GM12864 (cell line): ENCODE results near the gene UBE2Q1.

Experiments used
- DNase-seq: peaks from one replicate; pipeline ENCODE4 v3.0.0-alpha.2; 2011; ENCODE audit warnings: low read depth
- H3K4me3 ChIP-seq: 2 replicates; pipeline ENCODE4 v1.5.1; 2011; ENCODE audit warnings: mild to moderate bottlenecking, low read depth, low read length, control low read depth
- CTCF ChIP-seq: IDR thresholded peaks from 2 replicates; pipeline ENCODE4 v1.5.1; 2011; ENCODE audit warnings: low read depth, mild to moderate bottlenecking, moderate library complexity, low read length, control low read depth, inconsistent platforms; ENCODE audit errors: missing control alignments

The UBE2Q1 gene

GRCh38 chr1:154598871-154599635 lies 40.6 kb upstream of the UBE2Q1 start:
- DNase-seq = no peak
- H3K4me3 ChIP-seq = no peak overlapping the region
- TF ChIP-seq CTCF = no peak

DNA sequence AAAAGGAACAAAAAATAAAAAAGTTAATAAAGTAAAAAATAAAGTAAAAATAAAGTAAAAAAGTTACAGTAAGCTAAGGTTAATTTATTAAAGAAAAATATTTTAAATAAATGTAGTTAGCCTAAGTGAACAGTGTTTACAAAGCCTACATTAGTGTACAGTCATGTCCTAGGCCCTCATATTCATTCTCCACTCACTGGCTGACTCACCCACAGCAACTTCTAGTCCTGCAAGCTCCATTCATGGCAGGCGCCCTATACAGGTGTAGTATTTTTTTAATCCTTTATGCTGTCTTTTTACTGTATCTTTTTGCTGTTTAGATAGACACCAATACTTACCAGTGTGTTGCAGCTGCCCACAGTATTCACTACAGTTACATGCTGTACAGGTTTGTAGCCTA lies 37.2 kb upstream of the UBE2Q1 start:
- H3K4me3 ChIP-seq = no peak overlapping the region
- TF ChIP-seq CTCF = no peak
- no peak for DNase-seq

DNA sequence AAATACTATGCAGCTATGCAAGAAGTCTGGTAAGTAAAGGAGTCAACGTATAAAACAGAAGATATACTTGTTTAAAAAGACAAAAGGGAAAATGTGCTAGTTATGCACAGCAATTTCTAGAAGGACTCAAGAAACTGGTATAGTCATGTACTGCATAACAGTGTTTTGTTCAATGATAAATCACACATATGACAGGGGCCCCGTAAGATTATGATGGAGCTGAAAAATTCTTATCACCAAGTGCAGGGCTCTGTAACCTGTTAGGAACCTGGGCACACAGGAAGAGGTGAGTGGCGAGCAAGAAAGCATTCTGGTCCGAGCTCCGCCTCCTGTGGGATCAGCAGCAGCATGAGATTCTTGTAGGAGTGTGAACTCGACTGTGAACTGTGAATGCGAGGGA lies 36.3 kb upstream of the UBE2Q1 start:
- no peak for TF ChIP-seq CTCF
- no peak overlapping the region for H3K4me3 ChIP-seq
- DNase-seq = no peak

DNA sequence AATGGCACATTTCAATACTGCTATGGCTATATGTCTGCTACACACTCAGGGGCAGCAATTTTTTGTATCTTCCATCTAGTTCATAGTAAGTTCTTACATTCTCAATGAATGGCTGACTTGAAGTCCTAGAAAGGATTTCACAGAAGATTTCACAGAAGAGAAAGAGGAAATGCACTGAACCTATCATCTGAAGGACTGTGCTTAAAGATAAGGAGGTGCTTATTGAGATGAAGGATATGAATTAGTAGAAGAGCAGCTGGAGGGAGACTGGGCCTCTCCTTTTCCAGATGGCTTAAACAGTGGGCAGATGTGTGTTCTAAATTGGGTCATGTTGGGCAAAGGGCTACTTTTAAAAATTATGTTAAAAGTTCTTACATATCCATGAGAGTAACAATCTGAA lies 34.9 kb upstream of the UBE2Q1 start:
- no peak for TF ChIP-seq CTCF
- no peak overlapping the region for H3K4me3 ChIP-seq
- DNase-seq = no peak

DNA sequence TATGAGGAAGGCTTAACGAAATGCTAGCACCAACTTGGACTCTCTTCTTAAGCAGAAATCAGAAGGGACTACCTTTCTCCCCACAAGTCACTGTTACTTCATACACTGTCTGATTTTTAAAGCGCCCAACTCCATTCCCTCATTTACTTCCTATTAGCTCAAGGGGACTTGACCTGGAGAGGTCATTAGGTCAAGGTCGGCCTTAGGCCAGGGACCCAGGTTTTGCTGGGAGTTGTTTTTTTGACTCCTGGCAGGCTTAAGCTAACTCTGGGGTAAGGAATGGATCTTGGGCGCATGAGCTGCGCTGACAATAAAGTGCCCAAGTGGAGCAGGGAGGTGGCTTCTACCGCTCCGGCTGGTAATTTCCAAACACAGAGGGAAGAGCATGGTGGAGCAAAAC lies 32.7 kb upstream of the UBE2Q1 start:
- H3K4me3 ChIP-seq = no peak overlapping the region
- TF ChIP-seq CTCF = no peak
- DNase-seq = no peak

GRCh38 chr1:154590756-154591155 lies 32.3 kb upstream of the UBE2Q1 start:
- no peak for DNase-seq
- no peak for TF ChIP-seq CTCF
- no peak overlapping the region for H3K4me3 ChIP-seq

GRCh38 chr1:154589780-154590179 lies 31.3 kb upstream of the UBE2Q1 start:
- TF ChIP-seq CTCF = no peak
- no peak overlapping the region for H3K4me3 ChIP-seq
- DNase-seq = no peak
